Measurements from ENCODE around the gene RNH1.

GRCh38 chr11:550021-550745 is 43.1 kb upstream of the RNH1 start:
- TF ChIP-seq EP300 (IDR thresholded peaks at IDR 0.05) (no peak), CTCF (IDR thresholded peaks at IDR 0.05) (no peak), POLR2A (IDR thresholded peaks at IDR 0.05) (no peak)
